Heart right ventricle (tissue), 16 donors: ENCODE results near the gene ATP1B1. TPM values are rescaled to one million over a fixed set of nuclear protein-coding genes. Genes with fewer than 3 reads are reported as not detected.

ENCODE experiments used
- ATAC-seq, 8 donors: fragments of 200-7000 bp; cut with Tn5 transposase; one replicate each; pipeline ENCODE4 v1.9.1; 2020; ENCODE audit warnings: mild to moderate bottlenecking in 8 of 8, moderate library complexity in 8 of 8, moderate number of reproducible peaks in 1 of 8
- DNase-seq, 2 donors: peaks; one replicate each; pipeline ENCODE4 v3.0.0-alpha.2; 2020
- H3K27ac ChIP-seq, 10 donors: fragments of 200-600 bp; sonication (generic) in 2 of 10; one replicate each; pipeline versions ENCODE4 v1.5.0 to v1.8.0; 2020 to 2022; ENCODE audit warnings: mild to moderate bottlenecking in 3 of 10
- H3K27me3 ChIP-seq, 7 donors: fragments of 200-600 bp; one replicate each; pipeline ENCODE4 v1.8.0; 2021 to 2022; ENCODE audit warnings: mild to moderate bottlenecking in 2 of 7
- H3K36me3 ChIP-seq, 9 donors: fragments of 200-600 bp; sonication (generic) in 1 of 9; one replicate each; pipeline versions ENCODE4 v1.5.0 to v1.8.0; 2020 to 2022; ENCODE audit warnings: mild to moderate bottlenecking in 2 of 9
- H3K4me1 ChIP-seq, 9 donors: fragments of 200-600 bp; sonication (generic) in 1 of 9; one replicate each; pipeline versions ENCODE4 v1.5.0 to v1.8.0; 2020 to 2022; ENCODE audit warnings: mild to moderate bottlenecking in 4 of 9
- H3K4me3 ChIP-seq, 10 donors: fragments of 200-600 bp; sonication (generic) in 2 of 10; one replicate each; pipeline versions ENCODE4 v1.5.0 to v1.8.0; 2020 to 2022; ENCODE audit warnings: mild to moderate bottlenecking in 7 of 10, moderate library complexity in 2 of 10
- H3K9me3 ChIP-seq, 11 donors: fragments of 200-600 bp in 10 of 11; sonication (generic) in 2 of 11; one replicate each; pipeline versions ENCODE4 v1.5.0 to v1.8.0; 2013 to 2022; ENCODE audit warnings: mild to moderate bottlenecking in 2 of 11, control low read depth in 1 of 11, moderate library complexity in 1 of 11
- CTCF ChIP-seq, 9 donors: fragments of 200-600 bp; sonication (generic) in 2 of 9; IDR thresholded peaks; one replicate each; pipeline versions ENCODE4 v1.5.0 to v1.8.0; 2021 to 2022; ENCODE audit warnings: antibody characterized with exemption in 9 of 9, mild to moderate bottlenecking in 5 of 9, moderate library complexity in 1 of 9
- WGBS, 2 donors: extraction: QIAGEN DNeasy Blood & Tissue Kit; methylation state at CpG; one replicate each; pipeline ENCODE4 v1.1.7; 2013; ENCODE audit warnings: inconsistent platforms in 1 of 2; 5-methylcytosine and 5-hydroxymethylcytosine counted together
- intact Hi-C, 10 donors: fragments of 100-400 bp; cut with DNase I; formaldehyde crosslinking; loops; one replicate each; pipeline versions ENCODE4 v1.11.1 to v1.14.2; 2022
- polyA plus RNA-seq, 2 donors: library from polyadenylated mRNA; stranded (reverse); fragments of 200-250 nt; gene quantifications; one replicate each; pipeline ENCODE4 v1.2.3, GENCODE V29; 2013
- total RNA-seq, 10 donors: library from RNA; stranded (reverse); fragmentation: NEBNext Ultra II Directional in 3 of 10; extraction: Animal tissue kit (Norgen Biotek cat#: 25700) in 3 of 10; gene quantifications; one replicate each; pipeline versions ENCODE4 v1.2.1 to v1.2.4, GENCODE V29; 2021 to 2023
- donor health status: Arrhythmogenic right ventricular cardiomyopathy.
- donor health status: ischemic (EF 13 %, LVEDD 7.1; RV severe dilation, severe dysfunction).
- donor health status: healthy with polysubstance abuse.
- donor health status: DM: no; HTN: yes; CAD: no.
- donor health status: DM: no; HTN: no; CAD: no.
- donor health status: ischemic (EF 25% LVEDD 6.9; RV normal size, moderate dysfunction).
- donor health status: ischemic (EF 25% LVEDD 5.7; RV mildly dilated, moderate dysfunction).
- donor health status: healthy.
- donor health status: DM: yes; HTN: yes; CAD: no.
- donor health status: Ischemic cardiomyopathy.
- donor health status: ischemic (EF 35%, LVEDD 5.7; RV mildly dilated, moderate dysfunction).
- donor health status: nonischemic (EF 11% LVEDD 7.7; RV severe dilation, severe dysfunction).
- donor health status: DM: yes; HTN: yes; CAD: no.
- donor health status: PGD.
- donor health status: ischemic (EF 29% LVEDD 5.4; RV normal size, mild dysfunction).
- donor health status: nonischemic (EF 23%, LVEDD 6.1; RV moderate dilation, normal function).

ATP1B1 gene
- total and polyA plus RNA-seq, 12 donors, result 137 to 472 (median 268) TPM

DNA sequence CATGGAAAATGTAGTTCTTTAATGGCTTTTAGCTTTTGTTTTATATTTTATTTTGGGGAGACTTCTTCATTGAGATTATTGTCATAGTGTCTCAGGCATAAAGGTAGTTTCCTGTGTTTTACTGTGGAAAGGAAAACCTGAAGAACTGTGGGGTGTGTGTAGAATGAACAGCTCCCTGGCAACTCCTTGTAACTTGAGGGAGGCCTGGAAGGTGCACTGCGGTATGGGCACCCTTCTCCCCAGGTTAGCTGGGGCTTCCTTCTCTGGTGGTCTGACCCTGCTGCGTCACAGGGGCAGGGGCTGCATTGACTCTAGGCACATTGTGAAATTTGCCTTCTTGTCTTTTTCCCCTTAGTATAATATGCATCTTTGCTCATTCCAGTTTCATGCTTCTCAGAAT lies 1.7 kb downstream of the ATP1B1 start:
- WGBS, 2 donors, result 46 to 47% methylated on average over 2 of the region's 2 CpGs
- DNase-seq, result no peak
- H3K27ac ChIP-seq, result peak overlapping the region; percentile 86 to 98 (median 94)
- H3K4me1 ChIP-seq, result peaks cover 0 to 68% (median 31%) of the 10 kb centered on the region in 9 donors
- H3K36me3 ChIP-seq, result peaks cover 0 to 20% (median 9%) of the 10 kb centered on the region in 9 donors
- no peaks in the 10 kb centered on the region for H3K9me3 ChIP-seq
- intact Hi-C loops, result loop anchor here in 7 of 10 donors (2.0 to 10.0 kb wide), 16 partner anchors 84 to 501 kb away; partner anchors contain the start of gene DPT (in 1 of the 7)
- peak overlapping the region; percentile 46 to 98 (median 91) for H3K4me3 ChIP-seq
- no peak for ATAC-seq
- no peak for TF ChIP-seq CTCF (IDR thresholded peaks at IDR 0.05)
- H3K27me3 ChIP-seq, result peaks cover 0 to 12% (median 0%) of the 10 kb centered on the region in 7 donors

- ATAC-seq (peak in 4 of 8 donors; percentile 19 to 40 (median 25)), DNase-seq (no peak)
- peaks cover 0 to 28% (median 9%) of the 10 kb centered on the region in 9 donors for H3K36me3 ChIP-seq
- intact Hi-C loops, result loop anchor here in 7 of 10 donors (2.0 to 10.0 kb wide), 16 partner anchors 83 to 502 kb away; partner anchors contain the start of gene DPT (in 1 of the 7)
- TF ChIP-seq CTCF (IDR thresholded peaks at IDR 0.05), result peak in 6 of 9 donors; percentile 8 to 39 (median 30)
- H3K4me3 ChIP-seq, result peak overlapping the region; percentile 46 to 98 (median 91)
- peaks cover 0 to 12% (median 0%) of the 10 kb centered on the region in 7 donors for H3K27me3 ChIP-seq
- 43 to 64% methylated on average over 10 of the region's 10 CpGs for WGBS, 2 donors
- H3K9me3 ChIP-seq, result no peaks in the 10 kb centered on the region
- H3K27ac ChIP-seq, result peak overlapping the region; percentile 86 to 98 (median 94)
- peaks cover 0 to 75% (median 35%) of the 10 kb centered on the region in 9 donors for H3K4me1 ChIP-seq
Observed at GRCh38 chr1:169108863-169109560, 2.5 kb downstream of the ATP1B1 start.

DNA sequence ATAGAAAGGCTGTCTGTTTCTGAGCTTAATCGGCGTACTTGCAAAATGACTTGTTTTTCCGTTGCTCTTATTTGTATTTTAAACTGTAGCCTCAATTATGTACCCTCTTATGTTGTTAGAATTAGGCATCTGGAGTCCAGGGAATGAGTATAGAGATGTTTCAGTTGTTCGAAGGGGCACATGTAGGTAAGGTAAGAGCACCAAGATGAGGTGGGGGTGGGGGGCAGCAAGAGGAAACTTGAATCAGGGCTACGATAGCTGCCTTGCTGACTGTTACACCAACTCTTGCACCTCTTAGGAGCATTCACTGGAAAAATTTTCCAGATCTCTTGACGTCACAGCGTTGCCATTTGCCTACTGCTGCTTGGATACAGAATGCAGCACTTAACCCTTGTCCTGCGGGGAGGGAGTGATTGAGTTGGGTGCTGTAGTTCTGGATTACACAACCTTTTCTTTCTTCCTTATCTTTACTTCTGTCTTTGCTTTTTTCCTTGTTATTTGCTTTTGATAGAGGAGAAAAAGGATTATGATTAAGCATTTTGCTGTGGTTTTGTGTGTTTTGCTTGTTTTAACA lies 3.2 kb downstream of the ATP1B1 start:
- Histone ChIP-seq H3K4me1 (peaks cover 0 to 79% (median 40%) of the 10 kb centered on the region in 9 donors), H3K27ac (peak overlapping the region; percentile 86 to 98 (median 94)), H3K9me3 (no peaks in the 10 kb centered on the region), H3K4me3 (peak overlapping the region in 9 of 10 donors; percentile 66 to 98 (median 93)), H3K36me3 (peaks cover 0 to 34% (median 9%) of the 10 kb centered on the region in 9 donors), H3K27me3 (peaks cover 0 to 11% (median 0%) of the 10 kb centered on the region in 7 donors)
- peak in 6 of 8 donors; percentile 34 to 63 (median 54) for ATAC-seq
- DNase-seq, result peak in 1 of 2 donors; percentile 77
- intact Hi-C loops, result loop anchor here in 7 of 10 donors (2.0 to 10.0 kb wide), 16 partner anchors 83 to 502 kb away; partner anchors contain the start of gene DPT (in 1 of the 7)
- no peak for TF ChIP-seq CTCF (IDR thresholded peaks at IDR 0.05)
- 27 to 42% methylated on average over 8 of the region's 8 CpGs for WGBS, 2 donors

DNA sequence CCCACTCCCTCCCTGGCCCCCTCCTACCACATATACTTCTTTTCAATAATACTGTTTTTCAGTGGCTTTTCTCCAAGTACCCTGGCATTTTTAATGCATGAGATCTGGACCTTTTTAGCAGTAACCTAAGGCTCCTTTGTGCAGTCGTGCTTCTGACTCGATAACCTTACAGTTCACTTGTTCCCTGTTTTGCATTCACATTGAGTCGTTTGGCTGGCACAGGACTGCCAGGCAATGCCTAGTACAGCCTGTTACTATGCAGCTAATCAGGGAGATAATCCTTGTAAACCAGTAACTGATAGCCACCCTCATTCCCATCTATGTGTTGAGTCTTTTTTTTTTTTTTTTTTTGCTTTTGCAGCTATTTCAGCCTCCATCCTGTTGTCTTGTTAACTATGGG lies 3.7 kb downstream of the ATP1B1 start:
- no peak for ATAC-seq
- Histone ChIP-seq H3K9me3 (no peaks in the 10 kb centered on the region), H3K27me3 (peaks cover 0 to 5% (median 0%) of the 10 kb centered on the region in 7 donors), H3K27ac (peak overlapping the region; percentile 86 to 98 (median 94)), H3K4me1 (peaks cover 0 to 81% (median 38%) of the 10 kb centered on the region in 9 donors), H3K4me3 (peak overlapping the region in 9 of 10 donors; percentile 8 to 98 (median 89)), H3K36me3 (peaks cover 0 to 40% (median 9%) of the 10 kb centered on the region in 9 donors)
- DNase-seq, result no peak
- TF ChIP-seq CTCF (IDR thresholded peaks at IDR 0.05), result no peak
- intact Hi-C loops, result no loop called here
- 15 to 29% methylated on average over 3 of the region's 3 CpGs for WGBS, 2 donors
